GM13976 (cell line): Measurements from ENCODE around the gene CLMN.

Source experiments
- DNase-seq: peaks from one replicate; pipeline ENCODE4 v3.0.0; 2012; ENCODE audit warnings: low spot score
- CTCF ChIP-seq: IDR thresholded peaks from 2 replicates; pipeline ENCODE4 v1.5.1; 2012; ENCODE audit warnings: borderline replicate concordance, mild to moderate bottlenecking; ENCODE audit not compliant: insufficient read depth; ENCODE audit errors: extremely low read depth, missing control alignments, control extremely low read depth
- in situ Hi-C: fragments of 300-500 bp; cut with MboI; formaldehyde crosslinking; loops from one replicate; pipeline ENCODE4 v1.12.0; 2022; ENCODE audit warnings: low sequenced_read_pairs, mixed read lengths, inconsistent platforms; ENCODE audit not compliant: unreplicated experiment

The CLMN gene

GRCh38 chr14:95323917-95324316, 4.2 kb upstream of the CLMN start:
- in situ Hi-C loops, result no loop called here
- DNase-seq, result no peak
- TF ChIP-seq CTCF, result no peak

DNA sequence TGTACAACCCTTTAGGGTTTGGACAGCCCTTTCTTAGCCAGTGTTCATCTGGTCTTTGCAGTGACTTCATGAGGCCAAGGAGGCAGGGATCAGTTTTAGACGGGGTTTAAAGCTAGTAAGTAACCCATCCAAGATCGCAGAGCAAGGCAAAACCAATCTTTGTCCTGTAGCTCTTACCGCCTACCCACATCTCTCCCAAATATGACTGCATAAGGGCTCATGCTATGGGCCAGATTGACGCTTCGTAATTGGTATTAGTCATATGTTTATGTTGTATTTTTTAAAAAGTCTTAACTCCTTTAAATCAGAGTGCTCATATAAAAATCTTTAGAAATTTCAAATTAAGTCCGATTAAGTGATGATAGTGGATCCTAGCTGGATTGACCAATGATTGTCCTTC, 3.7 kb upstream of the CLMN start:
- DNase-seq, result no peak

GRCh38 chr14:95322651-95323050, 2.9 kb upstream of the CLMN start:
- in situ Hi-C loops, result no loop called here
- no peak for TF ChIP-seq CTCF
- no peak for DNase-seq

More for the DNA sequence above, 3.7 kb upstream of the CLMN start:
- no peak for TF ChIP-seq CTCF
- in situ Hi-C loops, result no loop called here

- no peak for TF ChIP-seq CTCF
- no peak for DNase-seq
- in situ Hi-C loops, result no loop called here
Observed at GRCh38 chr14:95321693-95322455, 2.2 kb upstream of the CLMN start.

DNA sequence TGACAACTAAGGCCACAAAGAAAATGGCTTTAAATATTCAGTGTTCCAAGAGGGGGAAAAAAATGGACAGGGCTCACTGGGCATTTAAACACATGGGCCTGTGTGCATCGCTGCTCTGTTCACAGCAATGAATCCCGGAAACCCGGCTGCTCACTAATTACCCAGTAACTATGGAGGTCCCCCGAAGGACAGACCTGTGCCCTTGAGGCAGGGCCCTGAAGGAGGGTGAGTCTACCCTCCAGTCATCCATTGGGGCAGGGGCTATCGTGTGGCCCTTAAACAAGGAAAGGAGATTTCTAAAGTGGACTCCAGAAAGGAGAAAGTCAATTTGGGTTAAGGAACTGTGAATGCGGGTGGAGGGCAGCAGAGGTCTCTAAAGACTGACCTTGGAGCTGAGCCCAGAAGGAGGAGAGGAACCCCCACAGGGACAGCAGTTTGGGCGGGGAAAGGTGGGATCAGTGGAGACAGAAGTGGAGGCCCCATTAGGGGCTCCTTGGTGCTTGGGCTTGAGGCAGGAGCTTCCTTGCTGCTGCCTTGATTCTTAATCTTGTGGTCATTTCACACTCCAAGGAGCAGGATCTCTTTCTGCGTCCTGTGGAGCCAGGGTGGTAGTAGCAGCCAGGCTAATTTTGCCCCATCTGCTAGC, 1.4 kb upstream of the CLMN start:
- no peak for TF ChIP-seq CTCF
- in situ Hi-C loops, result no loop called here
- no peak for DNase-seq

GRCh38 chr14:95320078-95320895, 579 bp upstream of the CLMN start:
- TF ChIP-seq CTCF, result no peak
- no peak for DNase-seq
- in situ Hi-C loops, result no loop called here
